ENCODE data around the gene RNASET2.
"Not testable (repeated sequence)": the region's sequence is repeated elsewhere in the genome, so short reads cannot be mapped to it uniquely, and the experiment has no call there.

Gene RNASET2

GRCh38 chr6:166925141-166925996 is 31.0 kb downstream of the RNASET2 start:
- no peak for DNase-seq

- no peak for DNase-seq
Observed at GRCh38 chr6:166924531-166924930, 31.8 kb downstream of the RNASET2 start.

GRCh38 chr6:166922937-166923336 is 33.4 kb downstream of the RNASET2 start:
- DNase-seq, result no peak

- no peak for DNase-seq
Observed at GRCh38 chr6:166921570-166921969, 34.8 kb downstream of the RNASET2 start.

DNA sequence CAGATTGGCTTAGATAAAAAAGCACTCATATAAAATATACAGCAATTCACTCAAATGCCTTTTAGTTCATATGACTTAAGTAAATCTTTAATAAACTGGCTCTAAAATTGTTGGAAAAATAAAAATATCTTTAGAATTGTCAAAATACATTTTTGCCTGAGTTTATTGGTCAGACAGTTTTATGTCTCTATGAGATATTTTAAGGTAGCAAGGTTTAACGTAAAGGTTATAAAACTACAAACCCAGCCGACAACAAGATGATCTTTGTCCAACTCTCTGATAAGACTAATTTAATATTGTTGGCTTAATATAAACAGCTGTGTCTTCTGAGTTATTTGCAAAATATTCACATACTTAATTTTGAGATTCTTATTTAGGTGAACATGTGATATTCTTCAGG is 39.5 kb downstream of the RNASET2 start:
- DNase-seq, result no peak

DNA sequence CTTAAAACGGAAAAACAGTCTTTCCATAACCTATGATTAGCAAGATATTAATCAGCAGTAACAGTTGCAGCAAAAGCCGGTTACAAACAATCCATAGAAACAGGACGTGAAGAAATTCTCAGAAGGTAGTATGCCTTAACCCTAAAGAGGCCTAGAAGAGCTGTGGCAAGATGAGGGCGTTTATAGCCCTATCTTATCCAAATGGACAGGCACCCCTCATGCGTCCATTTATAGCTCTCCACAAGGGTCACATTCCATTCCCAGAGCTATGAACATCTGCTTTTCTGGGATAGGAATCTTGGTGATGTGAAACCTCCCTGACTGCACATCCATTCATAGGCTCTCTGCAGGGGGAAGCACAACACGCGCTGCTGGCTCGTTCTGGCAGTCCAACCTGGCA is 40.9 kb downstream of the RNASET2 start:
- DNase-seq, result not testable (repeated sequence)

GRCh38 chr6:166914952-166915351 is 41.4 kb downstream of the RNASET2 start:
- DNase-seq, result not testable (repeated sequence)

DNA sequence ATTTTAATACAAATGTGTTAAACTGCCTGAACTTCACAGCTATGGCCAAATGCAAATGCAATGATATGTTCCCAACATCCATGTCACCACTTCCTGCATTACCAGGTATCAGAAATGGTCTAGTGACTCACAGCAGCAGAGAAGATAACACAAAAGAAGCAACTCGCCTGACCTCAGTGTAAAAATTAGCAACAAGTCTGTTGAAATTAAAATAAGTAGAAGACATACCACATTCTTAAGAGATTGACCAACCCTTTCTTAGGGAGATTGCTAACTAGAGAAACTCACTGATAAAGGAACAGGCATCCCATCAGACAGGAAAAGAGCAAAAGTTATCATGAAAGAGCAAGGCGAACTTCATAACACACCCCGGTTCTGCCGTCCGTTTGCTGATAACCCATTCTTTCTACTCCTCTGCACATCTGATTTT is 45.1 kb downstream of the RNASET2 start:
- DNase-seq, result no peak

- DNase-seq, result no peak
Observed at GRCh38 chr6:166910601-166911000, 45.7 kb downstream of the RNASET2 start.

- DNase-seq, result no peak
Observed at GRCh38 chr6:166908811-166909210, 47.5 kb downstream of the RNASET2 start.

DNA sequence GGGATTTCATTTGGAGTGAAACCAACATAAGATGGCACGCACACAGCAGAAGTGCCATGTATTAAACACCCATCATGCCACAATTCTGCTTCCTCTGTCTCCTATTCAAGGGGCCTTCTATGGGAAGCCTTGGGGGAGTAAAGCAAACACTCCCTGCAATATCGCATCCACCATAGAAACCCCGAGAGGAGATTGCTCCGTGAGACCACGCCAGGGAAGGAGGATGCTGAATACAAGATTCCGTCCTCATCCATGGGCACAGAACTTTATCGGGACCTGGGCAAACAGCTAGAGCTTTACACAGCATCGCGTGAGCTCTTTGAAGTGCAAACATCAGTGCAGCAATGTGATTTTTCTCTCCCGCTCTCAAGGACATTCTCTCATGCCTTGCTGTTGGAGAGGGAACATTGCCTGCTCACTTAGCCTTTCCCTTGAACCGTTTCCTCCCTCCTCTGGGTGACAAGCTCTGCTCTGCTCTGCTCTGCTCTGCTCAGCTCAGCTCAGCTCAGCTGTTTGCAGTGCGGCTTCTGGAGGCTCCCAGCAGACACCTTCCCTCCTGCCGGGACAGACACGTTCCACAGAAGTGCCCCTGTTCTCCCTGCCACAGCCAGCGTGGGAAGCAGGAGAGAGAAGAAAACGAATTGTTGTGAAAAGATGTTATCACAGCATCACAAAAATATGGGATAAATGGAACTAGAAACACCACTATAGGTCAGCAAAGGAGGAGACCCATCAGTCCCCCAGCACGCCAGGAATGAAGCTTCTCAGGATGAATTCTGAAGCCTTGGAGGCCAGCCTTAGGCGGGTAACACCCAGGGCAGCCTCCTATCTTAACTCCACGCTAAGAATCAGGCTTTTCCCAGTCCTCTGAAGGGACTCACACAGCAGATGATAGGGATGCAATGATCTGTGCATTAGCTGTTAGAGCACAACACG is 48.2 kb downstream of the RNASET2 start:
- no peak for DNase-seq

DNA sequence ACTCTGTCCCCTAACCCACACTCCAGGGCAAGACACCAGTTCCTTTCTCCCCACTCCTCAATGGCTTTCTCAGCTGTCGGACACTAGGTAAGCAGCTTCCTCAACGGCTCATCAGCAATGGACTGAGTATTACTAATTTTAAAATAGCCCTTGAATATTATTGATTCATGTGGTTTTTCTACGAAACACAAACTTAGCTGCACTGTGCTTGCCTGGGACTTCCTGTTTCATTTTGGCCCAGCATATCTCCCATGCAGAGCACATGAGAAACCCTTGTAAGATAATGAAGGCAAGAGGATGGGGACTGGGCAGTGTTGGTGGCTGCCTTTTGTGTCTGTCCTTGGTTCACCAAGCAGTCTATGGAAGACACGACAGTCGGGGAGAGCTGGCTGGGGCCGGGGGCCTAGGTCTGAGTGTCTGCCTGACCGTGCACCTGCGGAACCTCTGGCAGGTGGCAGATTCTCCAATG is 48.9 kb downstream of the RNASET2 start:
- DNase-seq, result peak; percentile 19

DNA sequence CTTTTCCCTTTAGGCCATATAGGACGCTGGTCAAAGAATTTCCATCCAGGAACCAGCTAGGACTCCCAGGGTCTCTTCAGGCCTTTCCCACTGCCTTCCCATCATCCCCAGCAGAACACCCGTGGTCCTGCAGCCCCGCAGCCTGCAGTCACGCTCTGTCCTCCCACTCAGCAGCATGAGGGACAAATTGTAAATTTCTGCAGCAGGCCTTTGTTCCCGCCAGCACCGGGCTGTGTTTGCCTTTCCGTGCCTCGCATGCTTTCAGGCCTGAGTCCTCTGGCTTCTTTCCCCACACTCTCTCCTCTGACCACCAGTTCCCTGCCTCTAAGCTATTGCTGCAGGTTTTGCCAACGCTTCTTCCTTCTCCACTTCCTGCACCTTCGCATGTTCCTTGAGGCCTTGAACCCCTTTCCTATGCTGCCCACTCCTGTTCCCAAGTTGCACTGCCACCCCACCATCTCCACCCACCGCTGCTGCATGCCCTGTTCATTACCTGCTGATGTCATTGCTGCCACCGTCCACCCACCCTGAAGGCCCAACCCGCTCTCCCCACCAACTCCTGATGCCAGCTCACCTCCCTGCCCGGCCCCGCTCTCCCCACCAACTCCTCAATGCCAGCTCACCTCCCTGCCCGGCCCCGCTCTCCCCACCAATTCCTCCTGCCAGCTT is 49.8 kb downstream of the RNASET2 start:
- no peak for DNase-seq

- no peak for DNase-seq
Observed at GRCh38 chr6:166905505-166906134, 50.7 kb downstream of the RNASET2 start.

DNA sequence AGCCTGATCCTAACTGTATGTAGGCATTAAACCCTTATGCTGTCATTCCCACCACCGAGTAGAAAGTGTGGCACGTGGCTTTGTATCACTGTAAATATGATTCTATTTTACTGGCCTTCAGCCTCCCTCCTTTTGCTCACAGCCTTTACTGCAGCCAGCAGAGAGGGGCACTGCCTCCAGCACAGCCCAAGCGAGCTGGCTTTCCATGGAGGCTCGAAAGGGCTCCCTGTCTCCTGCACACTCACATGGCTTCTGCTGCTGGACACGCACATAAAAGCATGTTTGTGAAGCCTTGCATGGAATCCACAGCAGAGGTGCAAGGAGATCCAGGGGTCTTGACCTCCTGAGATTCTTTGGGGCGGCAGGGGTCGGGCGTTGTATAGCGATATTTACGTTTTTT is 51.3 kb downstream of the RNASET2 start:
- DNase-seq, result no peak

- no peak for DNase-seq
Observed at GRCh38 chr6:166904101-166904746, 52.1 kb downstream of the RNASET2 start.

DNA sequence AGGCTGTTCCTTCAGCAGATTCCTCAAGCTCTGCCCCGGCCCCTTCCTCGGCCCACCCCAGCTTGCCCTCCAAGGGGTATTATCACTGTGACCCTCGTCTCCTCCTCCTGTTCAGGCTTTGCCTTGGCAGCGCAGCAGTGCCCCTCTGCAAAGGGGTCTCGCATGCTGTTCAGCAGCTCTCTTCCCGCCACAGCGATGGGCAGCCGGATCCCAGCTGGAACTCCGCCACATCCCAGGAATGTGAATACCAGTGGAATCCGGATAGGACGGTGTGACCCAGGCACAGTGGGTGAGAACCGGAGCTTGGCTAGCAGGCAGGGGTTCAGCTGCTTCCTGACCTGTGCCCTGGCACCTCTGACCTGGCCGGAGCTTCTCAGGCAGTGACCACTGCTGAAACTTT is 52.9 kb downstream of the RNASET2 start:
- no peak for DNase-seq

DNA sequence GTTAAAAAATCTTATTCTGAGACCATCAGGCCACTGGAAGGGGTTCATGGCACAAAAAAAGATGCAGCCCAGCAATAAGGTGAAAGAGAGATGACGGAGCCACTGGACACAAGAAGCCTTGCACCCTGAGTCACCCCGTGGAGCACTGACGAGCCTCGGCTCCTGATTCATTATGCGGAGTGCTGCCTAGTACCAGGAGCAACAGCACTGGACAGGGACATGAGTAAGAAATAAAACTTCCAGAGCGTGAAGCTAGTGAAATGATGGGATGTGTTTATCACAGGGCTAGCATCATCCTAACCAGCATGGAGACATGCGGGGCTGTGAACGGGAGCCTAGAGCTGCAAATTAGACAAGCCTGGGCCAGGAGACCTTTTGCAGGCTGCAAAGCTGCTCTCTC is 53.3 kb downstream of the RNASET2 start:
- DNase-seq, result no peak

GRCh38 chr6:166902211-166902755 is 54.1 kb downstream of the RNASET2 start:
- no peak for DNase-seq

DNA sequence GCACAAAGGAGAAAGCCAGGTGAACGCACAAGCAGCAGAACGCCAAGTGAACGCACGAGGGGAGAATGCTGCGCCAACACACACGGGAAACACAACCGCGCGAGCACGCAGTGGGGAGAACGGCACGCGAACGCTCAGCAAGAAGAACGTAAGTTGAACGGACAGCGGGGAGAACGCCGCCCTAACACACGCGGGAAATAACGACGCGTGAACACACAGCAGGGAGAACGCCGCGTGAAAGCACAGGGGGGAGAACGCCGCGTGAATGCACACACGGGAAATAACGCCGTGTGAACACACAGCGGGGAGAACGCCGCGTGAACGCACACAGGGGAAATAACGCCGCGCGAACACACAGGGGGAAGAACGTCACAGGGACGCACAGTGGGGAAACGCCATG is 54.7 kb downstream of the RNASET2 start:
- DNase-seq, result no peak

GRCh38 chr6:166900956-166901607 is 55.3 kb downstream of the RNASET2 start:
- DNase-seq, result no peak
